Natural killer cell treated with Interleukin-12 subunit alpha and Interleukin-12 subunit beta and Interleukin-15 and Interleukin-18, amount 100 ng/mL, for 72 hours (primary cell): ENCODE measurements around the gene ALG6. TPM values are rescaled to one million over a fixed set of nuclear protein-coding genes. Genes with fewer than 3 reads are reported as not detected.
"Not testable (repeated sequence)": the region's sequence is repeated elsewhere in the genome, so short reads cannot be mapped to it uniquely, and the experiment has no call there.

Experiments
- ATAC-seq, 2 donors: fragments of 150-1000 bp; cut with Tn5 transposase in 1 of 2; sonication (Bioruptor Pico), chemical (Tn5 transposase) in 1 of 2; 2 replicates each; pipeline ENCODE4 v1.10.0; 2021
- DNase-seq: peaks from one replicate; pipeline ENCODE4 v3.0.0; 2022; ENCODE audit warnings: low spot score
- H3K27ac Mint-ChIP-seq, 2 donors: 1 replicate in 1 of 2; 2 replicates in 1 of 2; pipeline ENCODE4 v1.8.0; 2022; ENCODE audit warnings: mixed read lengths in 2 of 2, mild to moderate bottlenecking in 1 of 2, moderate library complexity in 1 of 2
- H3K27me3 Mint-ChIP-seq, 2 donors: 1 replicate in 1 of 2; 2 replicates in 1 of 2; pipeline ENCODE4 v1.8.0; 2022; ENCODE audit warnings: mixed read lengths in 2 of 2
- H3K36me3 Mint-ChIP-seq: one replicate; pipeline ENCODE4 v1.8.0; 2022; ENCODE audit warnings: mixed read lengths
- H3K4me1 Mint-ChIP-seq, 2 donors: 1 replicate in 1 of 2; 2 replicates in 1 of 2; pipeline ENCODE4 v1.8.0; 2022; ENCODE audit warnings: low read depth in 2 of 2, mixed read lengths in 2 of 2, mild to moderate bottlenecking in 1 of 2
- H3K4me3 Mint-ChIP-seq: one replicate; pipeline ENCODE4 v1.8.0; 2022; ENCODE audit warnings: mixed read lengths
- H3K9me3 Mint-ChIP-seq: 2 replicates; pipeline ENCODE4 v1.8.0; 2022; ENCODE audit warnings: mixed read lengths
- total RNA-seq, 2 donors: library from RNA; stranded (reverse); gene quantifications; one replicate each; pipeline ENCODE4 v1.2.3, GENCODE V29; 2022

Gene ALG6
- total RNA-seq, 2 donors from 2014 or later: 18.3 to 21.3 TPM

GRCh38 chr1:63356234-63356633 is 11.2 kb upstream of the ALG6 start:
- not testable (repeated sequence) for H3K4me1 Mint-ChIP-seq, ATAC-seq, H3K27ac Mint-ChIP-seq, DNase-seq, H3K9me3 Mint-ChIP-seq, H3K4me3 Mint-ChIP-seq, H3K36me3 Mint-ChIP-seq
- peaks cover 26 to 51% of the 10 kb centered on the region in 2 donors for H3K27me3 Mint-ChIP-seq

DNA sequence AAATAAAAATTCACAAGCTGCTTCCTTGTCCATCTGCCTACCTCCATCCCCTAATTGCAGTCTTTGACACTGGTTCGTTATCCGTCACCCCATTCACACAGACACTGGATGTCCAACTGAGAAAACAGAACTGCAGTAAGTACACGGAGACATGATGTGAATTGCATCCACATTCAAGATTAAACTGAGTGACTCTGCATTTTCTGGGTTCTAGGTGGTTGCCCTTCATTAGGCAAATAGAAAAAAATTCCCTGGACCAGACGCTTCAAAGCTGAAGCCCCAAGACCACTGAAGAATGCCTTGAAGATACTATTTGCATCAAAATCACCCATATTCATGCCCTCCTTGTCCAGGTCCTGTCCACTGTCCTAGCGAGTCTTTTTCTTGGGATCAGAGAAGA is 7.9 kb upstream of the ALG6 start:
- DNase-seq (no peak), ATAC-seq (no peak)
- Mint-ChIP-seq H3K27me3 (peaks cover 26 to 30% of the 10 kb centered on the region in 2 donors), H3K27ac (no peak overlapping the region), H3K4me3 (no peak overlapping the region), H3K9me3 (no peaks in the 10 kb centered on the region), H3K4me1 (no peaks in the 10 kb centered on the region), H3K36me3 (no peaks in the 10 kb centered on the region)

DNA sequence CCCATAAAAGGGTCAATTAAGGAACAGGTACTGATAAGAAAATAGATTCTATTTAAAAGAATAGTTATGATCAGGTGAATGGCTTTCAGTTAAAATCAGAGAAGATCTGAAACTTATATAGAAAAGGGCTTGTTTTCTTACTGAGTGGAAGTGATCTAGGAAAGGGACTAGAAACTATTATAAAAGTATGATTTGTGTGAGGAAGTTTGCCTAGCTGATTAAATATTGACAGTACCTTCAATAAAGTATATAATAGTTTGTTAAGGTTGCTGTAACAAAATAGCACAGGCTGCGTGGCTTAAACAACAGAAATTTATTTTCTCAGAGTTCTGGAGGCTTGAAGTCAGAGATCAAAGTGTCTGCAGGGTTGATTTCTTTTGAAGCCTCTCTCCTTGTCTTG is 5.4 kb upstream of the ALG6 start:
- Mint-ChIP-seq H3K9me3 (no peaks in the 10 kb centered on the region), H3K27ac (no peak overlapping the region), H3K4me1 (peaks cover 5 to 7% of the 10 kb centered on the region in 2 donors), H3K27me3 (peaks cover 13 to 25% of the 10 kb centered on the region in 2 donors), H3K4me3 (no peak overlapping the region), H3K36me3 (no peaks in the 10 kb centered on the region)
- DNase-seq (no peak), ATAC-seq (no peak)

DNA sequence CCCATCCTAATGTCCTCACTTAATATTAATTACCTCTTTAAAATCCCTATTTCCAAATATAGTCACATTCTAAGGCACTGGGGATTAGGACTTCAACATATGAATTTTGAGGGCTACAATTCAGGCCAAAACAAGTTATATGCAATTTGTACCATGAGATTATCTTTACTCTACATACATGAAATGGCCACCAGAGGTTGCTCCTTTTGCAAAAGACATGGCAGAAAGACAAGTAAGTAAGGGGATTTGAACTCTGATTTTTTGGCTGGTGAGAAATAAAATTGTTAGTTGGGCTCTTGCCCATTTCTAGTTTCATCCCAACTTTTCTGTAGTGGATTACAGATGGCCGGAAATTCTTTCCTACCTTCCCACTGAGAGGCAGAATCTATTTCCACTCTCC is 4.8 kb upstream of the ALG6 start:
- DNase-seq (no peak), ATAC-seq (no peak)
- no peak overlapping the region for H3K27ac Mint-ChIP-seq
- no peaks in the 10 kb centered on the region for H3K36me3 Mint-ChIP-seq
- no peaks in the 10 kb centered on the region for H3K9me3 Mint-ChIP-seq
- H3K27me3 Mint-ChIP-seq: peaks cover 12 to 25% of the 10 kb centered on the region in 2 donors
- H3K4me1 Mint-ChIP-seq: peaks cover 6 to 8% of the 10 kb centered on the region in 2 donors
- H3K4me3 Mint-ChIP-seq: no peak overlapping the region

DNA sequence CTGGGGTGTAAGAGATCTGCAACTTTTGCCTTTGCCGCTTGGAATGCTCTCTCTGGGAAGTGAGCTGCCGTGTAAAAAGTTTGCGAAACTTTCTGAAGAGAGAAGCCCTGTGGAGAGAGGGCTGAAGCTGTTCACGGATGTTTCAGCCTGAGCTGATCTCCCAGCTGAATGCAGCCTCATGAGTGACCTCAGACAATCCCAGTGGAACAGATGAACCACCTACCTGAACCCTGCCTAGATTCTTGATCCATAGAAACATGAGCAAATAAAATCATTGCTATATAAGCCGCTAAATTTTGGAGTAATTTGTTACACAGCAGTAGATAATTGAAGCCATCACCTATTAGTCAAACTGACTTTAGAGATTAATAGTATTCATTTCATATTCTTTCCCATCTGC is 4.4 kb upstream of the ALG6 start:
- DNase-seq: no peak
- Mint-ChIP-seq H3K27me3 (peaks cover 12 to 25% of the 10 kb centered on the region in 2 donors), H3K27ac (no peak overlapping the region), H3K4me3 (no peak overlapping the region), H3K36me3 (no peaks in the 10 kb centered on the region), H3K9me3 (no peaks in the 10 kb centered on the region), H3K4me1 (peaks cover 6 to 8% of the 10 kb centered on the region in 2 donors)
- ATAC-seq: no peak

GRCh38 chr1:63366908-63367214 is 566 bp upstream of the ALG6 start:
- Mint-ChIP-seq H3K9me3 (no peaks in the 10 kb centered on the region), H3K27ac (peak overlapping the region; percentile 67 to 77)

GRCh38 chr1:63368131-63368530 is 704 bp downstream of the ALG6 start:
- Mint-ChIP-seq H3K9me3 (no peaks in the 10 kb centered on the region), H3K4me3 (peak overlapping the region; percentile 97), H3K27ac (peak overlapping the region; percentile 77 to 78), H3K4me1 (peaks cover 8 to 16% of the 10 kb centered on the region in 2 donors), H3K27me3 (peaks cover 0 to 9% of the 10 kb centered on the region in 2 donors), H3K36me3 (peaks cover 11% of the 10 kb centered on the region)
- ATAC-seq (no peak), DNase-seq (no peak)

More at GRCh38 chr1:63366908-63367214, 566 bp upstream of the ALG6 start:
- Mint-ChIP-seq H3K27me3 (peaks cover 0 to 13% of the 10 kb centered on the region in 2 donors), H3K4me1 (peaks cover 8 to 16% of the 10 kb centered on the region in 2 donors), H3K4me3 (peak overlapping the region; percentile 97), H3K36me3 (peaks cover 8% of the 10 kb centered on the region)
- DNase-seq: no peak
- no peak for ATAC-seq

DNA sequence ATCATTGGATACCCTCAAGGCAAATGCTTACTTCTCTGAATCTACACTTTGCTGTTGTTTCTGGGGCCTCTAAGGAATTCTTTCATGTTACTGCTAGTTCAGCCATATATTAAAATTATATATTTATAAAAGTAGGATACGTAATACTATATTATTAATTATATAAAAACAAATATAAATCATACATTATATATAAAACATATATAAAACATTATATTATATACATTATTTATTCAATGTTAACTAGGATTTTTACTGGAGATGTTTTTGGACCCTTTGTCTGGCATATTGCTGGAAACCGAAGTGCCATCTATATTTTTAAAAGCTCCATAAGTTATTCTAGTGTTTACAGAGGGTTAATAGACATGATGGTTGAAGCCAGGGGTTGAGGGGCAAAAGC is 12.2 kb downstream of the ALG6 start:
- no peak for DNase-seq

GRCh38 chr1:63381741-63382140 is 14.3 kb downstream of the ALG6 start:
- ATAC-seq: no peak
- Mint-ChIP-seq H3K4me3 (no peak overlapping the region), H3K9me3 (no peaks in the 10 kb centered on the region), H3K27me3 (no peaks in the 10 kb centered on the region), H3K27ac (no peak overlapping the region), H3K4me1 (peaks cover 20 to 37% of the 10 kb centered on the region in 2 donors), H3K36me3 (peaks cover 6% of the 10 kb centered on the region)
- DNase-seq: no peak

More for the DNA sequence above, 12.2 kb downstream of the ALG6 start:
- H3K9me3 Mint-ChIP-seq: no peaks in the 10 kb centered on the region
- H3K27ac Mint-ChIP-seq: no peak overlapping the region
- no peaks in the 10 kb centered on the region for H3K27me3 Mint-ChIP-seq
- H3K36me3 Mint-ChIP-seq: peaks cover 6% of the 10 kb centered on the region
- ATAC-seq: no peak
- H3K4me3 Mint-ChIP-seq: no peak overlapping the region
- peaks cover 8 to 21% of the 10 kb centered on the region in 2 donors for H3K4me1 Mint-ChIP-seq

DNA sequence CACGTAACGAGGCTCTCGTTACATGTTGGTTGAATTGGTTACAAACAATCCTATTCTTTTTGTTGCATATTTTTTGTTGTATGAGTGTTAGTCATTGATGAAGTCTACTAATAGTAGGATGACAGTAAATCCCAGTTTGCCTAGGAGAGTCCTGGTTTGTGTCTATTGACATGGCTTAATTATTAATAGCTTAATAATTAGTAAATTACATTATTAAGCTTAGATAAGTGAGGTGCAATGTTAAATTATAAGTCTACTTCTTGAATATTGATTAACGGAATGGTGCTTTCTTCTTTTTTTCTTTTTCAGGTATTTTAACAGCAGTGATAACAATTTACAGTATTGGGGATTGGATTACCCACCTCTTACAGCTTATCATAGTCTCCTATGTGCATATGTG is 34.5 kb downstream of the ALG6 start:
- Mint-ChIP-seq H3K9me3 (no peaks in the 10 kb centered on the region), H3K36me3 (peaks cover 5% of the 10 kb centered on the region), H3K4me1 (peaks cover 0 to 3% of the 10 kb centered on the region in 2 donors), H3K27ac (no peak overlapping the region), H3K4me3 (no peak overlapping the region), H3K27me3 (no peaks in the 10 kb centered on the region)
- DNase-seq: no peak
- no peak for ATAC-seq

DNA sequence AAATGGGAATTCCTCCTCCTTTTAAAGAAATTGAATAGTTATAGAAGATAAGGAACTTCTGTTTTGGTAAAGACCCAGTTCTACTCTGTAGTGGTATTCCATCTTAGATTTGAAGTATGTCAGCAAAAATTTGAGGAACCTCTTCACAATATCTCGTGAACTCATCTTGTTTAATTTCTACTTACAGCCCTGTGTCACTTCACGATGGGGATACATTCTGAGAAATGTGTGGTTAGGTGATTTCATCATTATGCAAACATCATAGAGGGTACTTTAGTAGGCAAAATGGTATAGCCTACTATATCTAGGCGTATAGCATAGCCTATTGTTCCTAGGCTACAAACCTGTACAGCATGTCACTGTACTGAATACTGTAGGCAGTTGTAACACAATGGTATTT is 36.0 kb downstream of the ALG6 start:
- Mint-ChIP-seq H3K27ac (no peak overlapping the region), H3K4me1 (peaks cover 0 to 3% of the 10 kb centered on the region in 2 donors), H3K27me3 (no peaks in the 10 kb centered on the region), H3K4me3 (no peak overlapping the region), H3K9me3 (no peaks in the 10 kb centered on the region), H3K36me3 (peaks cover 5% of the 10 kb centered on the region)
- ATAC-seq: peak in 1 of 2 donors; percentile 80
- DNase-seq: no peak

GRCh38 chr1:63405021-63405420 is 37.6 kb downstream of the ALG6 start:
- Mint-ChIP-seq H3K4me3 (no peak overlapping the region), H3K9me3 (no peaks in the 10 kb centered on the region), H3K36me3 (peaks cover 5% of the 10 kb centered on the region), H3K27ac (no peak overlapping the region), H3K4me1 (peaks cover 0 to 3% of the 10 kb centered on the region in 2 donors), H3K27me3 (no peaks in the 10 kb centered on the region)
- ATAC-seq (no peak), DNase-seq (no peak)

- no peaks in the 10 kb centered on the region for H3K9me3 Mint-ChIP-seq
Observed at GRCh38 chr1:63405987-63406386, 38.6 kb downstream of the ALG6 start.

DNA sequence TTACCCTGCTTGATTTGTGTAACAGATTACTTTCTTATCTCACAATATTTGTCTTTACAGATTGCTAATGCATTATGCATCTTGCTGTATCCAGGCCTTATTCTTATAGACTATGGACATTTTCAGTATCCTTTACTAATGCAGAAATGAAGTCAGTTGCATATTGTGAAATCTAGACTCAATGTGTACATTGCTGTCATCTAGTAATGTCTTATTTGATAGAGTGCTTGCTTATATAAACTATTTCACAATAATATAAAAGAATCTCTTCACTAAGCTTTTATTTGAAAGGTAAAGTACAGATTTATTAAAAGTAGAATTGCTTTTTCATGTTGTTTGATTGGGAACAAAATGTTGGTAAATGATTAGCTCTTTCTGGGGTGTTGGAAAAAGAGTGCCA is 39.6 kb downstream of the ALG6 start:
- Mint-ChIP-seq H3K9me3 (no peaks in the 10 kb centered on the region), H3K4me1 (peaks cover 0 to 7% of the 10 kb centered on the region in 2 donors), H3K27ac (no peak overlapping the region), H3K36me3 (peaks cover 5% of the 10 kb centered on the region), H3K4me3 (no peak overlapping the region), H3K27me3 (no peaks in the 10 kb centered on the region)
- no peak for ATAC-seq
- no peak for DNase-seq

More at GRCh38 chr1:63405987-63406386, 38.6 kb downstream of the ALG6 start:
- Mint-ChIP-seq H3K36me3 (peaks cover 5% of the 10 kb centered on the region), H3K4me3 (no peak overlapping the region), H3K27me3 (no peaks in the 10 kb centered on the region), H3K4me1 (peaks cover 0 to 3% of the 10 kb centered on the region in 2 donors), H3K27ac (no peak overlapping the region)
- ATAC-seq: no peak
- DNase-seq: no peak

DNA sequence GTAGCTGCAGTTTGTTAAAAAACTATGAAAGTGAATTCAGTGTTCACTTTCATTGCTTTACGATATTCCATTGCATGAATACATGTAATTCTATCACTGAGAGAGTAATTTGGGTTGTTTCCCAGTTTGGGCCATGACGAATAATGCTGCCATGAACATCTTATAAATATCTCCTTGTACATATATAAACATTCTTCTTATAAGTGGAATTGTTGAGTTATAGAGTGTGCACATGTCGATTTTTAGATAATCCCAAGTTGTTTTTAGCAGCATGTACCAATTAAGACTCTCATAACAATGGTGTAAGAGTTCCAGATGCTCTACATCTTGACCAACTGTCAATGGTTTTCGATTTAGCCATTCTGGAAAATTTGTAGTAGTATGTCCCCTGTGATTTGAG is 40.9 kb downstream of the ALG6 start:
- DNase-seq: no peak
- no peak for ATAC-seq
- no peak overlapping the region for H3K4me3 Mint-ChIP-seq
- H3K27ac Mint-ChIP-seq: no peak overlapping the region
- H3K27me3 Mint-ChIP-seq: no peaks in the 10 kb centered on the region
- H3K9me3 Mint-ChIP-seq: no peaks in the 10 kb centered on the region
- H3K4me1 Mint-ChIP-seq: peaks cover 0 to 8% of the 10 kb centered on the region in 2 donors
- peaks cover 10% of the 10 kb centered on the region for H3K36me3 Mint-ChIP-seq
